HG03025 (cell line): ENCODE measurements around the gene KRTAP2-1.
"Not testable (repeated sequence)": the region's sequence is repeated elsewhere in the genome, so short reads cannot be mapped to it uniquely, and the experiment has no call there.

ENCODE experiments used
- ATAC-seq: cut with Tn5 transposase; IDR thresholded peaks from one replicate; pipeline ENCODE4 v1.9.1; 2021; ENCODE audit warnings: mild to moderate bottlenecking, moderate library complexity; ENCODE audit not compliant: unreplicated experiment, low FRiP score

KRTAP2-1 gene

GRCh38 chr17:41058741-41059140 is 11.6 kb upstream of the KRTAP2-1 start:
- no peak for ATAC-seq

DNA sequence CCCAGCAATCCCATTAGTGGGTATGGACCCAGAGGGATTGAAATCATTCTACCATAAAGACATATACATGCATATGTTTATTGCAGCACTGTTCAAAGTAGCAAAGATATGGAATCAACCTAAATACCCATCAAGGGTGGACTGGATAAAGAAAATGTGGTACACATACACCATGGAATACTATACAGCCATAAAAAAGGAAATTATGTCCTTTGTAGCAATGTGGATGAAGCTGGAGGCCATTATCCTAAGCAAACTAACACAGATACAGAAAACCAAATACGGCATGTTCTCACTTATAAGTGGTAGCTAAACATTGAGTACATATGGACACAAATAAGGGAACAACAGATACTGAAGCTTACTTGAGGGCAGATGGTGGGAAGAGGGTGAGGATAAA is 10.4 kb upstream of the KRTAP2-1 start:
- ATAC-seq: no peak

- not testable (repeated sequence) for ATAC-seq
Measured at GRCh38 chr17:41055130-41055529, 8.0 kb upstream of the KRTAP2-1 start, which contains the start of gene KRTAP2-2. KRTAP2-2 (minus strand) TSS chr17:41055230; CDS start chr17:41055211, 19 bp downstream.

GRCh38 chr17:41054556-41054955 is 7.4 kb upstream of the KRTAP2-1 start:
- ATAC-seq: not testable (repeated sequence)

DNA sequence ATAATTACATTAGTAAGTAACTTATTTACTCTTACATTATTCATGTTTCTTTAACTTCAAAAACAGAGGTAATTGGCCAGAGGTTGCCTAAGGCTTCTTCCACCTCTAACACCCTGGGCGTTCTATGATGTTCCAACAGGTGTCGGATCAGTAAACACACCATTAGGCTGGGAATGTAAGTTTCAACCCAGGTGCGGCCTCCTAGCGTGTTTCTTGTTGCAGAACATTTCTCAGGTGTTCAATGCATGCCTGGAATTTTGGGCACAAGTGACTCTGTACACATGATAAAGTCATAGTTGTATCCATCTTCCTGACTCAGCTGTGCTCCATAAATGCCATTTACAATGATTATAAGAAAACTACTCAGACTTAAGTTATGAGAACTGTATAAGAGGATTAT is 6.9 kb upstream of the KRTAP2-1 start:
- ATAC-seq: no peak

DNA sequence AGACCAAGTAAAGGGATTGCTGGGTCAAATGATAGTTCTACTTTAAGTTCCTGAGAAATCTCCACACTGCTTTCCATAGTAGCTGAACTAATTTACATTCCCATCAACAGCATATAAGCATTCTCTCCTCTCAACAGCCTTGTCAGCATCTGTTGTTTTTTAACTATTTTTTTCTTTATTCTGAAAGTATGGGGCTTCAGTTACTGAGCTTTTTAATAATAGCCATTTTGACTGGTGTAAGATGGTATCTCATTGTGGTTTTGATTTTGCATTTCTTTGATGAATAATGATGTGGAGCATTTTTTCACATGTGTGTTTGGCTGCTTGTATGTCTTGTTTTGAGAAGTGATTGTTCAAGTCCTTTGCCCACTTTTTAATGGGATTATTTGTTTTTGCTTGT is 5.5 kb upstream of the KRTAP2-1 start:
- no peak for ATAC-seq

DNA sequence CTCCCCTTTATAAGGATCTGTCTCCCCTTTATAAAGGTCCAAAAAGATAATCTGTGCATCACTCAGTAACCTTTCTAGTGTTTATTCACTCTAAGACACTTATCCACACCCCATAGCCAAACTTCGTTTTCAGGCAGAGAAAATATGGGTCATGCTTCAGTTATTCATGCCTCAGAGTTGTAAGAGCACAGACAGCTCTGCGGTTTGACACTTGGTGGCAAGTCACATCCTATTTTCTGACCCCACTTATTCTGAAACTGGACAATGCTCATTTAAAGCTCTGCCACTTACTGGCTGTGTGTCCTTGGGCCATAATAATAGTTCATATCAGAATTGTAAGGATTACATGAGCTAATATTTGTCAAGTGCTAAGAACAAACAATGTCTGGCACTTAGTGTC is 2.0 kb upstream of the KRTAP2-1 start:
- no peak for ATAC-seq

DNA sequence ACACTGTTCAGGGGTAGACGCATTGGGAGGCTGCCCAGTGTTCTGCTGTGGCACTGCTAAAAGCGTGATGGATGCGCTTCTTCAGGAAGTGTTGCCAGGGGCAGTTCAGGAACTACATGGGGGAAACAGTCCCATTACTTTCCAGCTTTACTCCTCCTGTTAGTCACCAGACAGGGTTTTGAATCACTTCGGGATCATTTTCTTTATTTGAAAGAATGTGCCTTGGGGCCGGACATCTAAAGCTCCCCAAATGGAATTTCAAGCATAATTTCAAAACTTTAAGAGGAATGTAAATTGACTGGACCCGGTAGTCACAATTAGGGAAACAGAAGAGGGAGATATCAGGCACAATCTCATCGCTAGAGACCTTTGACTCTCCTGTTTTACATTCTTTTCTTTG is 1.3 kb upstream of the KRTAP2-1 start:
- no peak for ATAC-seq

DNA sequence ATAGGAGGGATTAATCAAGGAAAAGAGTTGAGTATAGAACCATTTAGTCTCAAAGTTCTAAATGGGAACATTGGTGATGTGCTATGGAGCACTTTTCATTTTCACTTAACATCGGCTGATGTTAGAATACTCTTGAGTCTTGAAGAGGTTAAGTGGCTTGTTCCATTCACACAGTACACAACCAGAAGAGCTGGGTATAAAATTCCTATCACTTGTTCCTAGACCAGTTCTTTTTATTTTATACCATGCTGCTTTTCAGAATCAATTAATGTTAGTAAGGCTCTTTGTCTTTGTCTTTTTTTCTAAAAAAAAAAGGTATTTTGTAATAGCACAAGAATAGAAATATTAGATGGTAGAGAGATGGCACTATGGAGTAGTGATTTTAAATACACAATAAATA is 4.2 kb downstream of the KRTAP2-1 start:
- no peak for ATAC-seq

DNA sequence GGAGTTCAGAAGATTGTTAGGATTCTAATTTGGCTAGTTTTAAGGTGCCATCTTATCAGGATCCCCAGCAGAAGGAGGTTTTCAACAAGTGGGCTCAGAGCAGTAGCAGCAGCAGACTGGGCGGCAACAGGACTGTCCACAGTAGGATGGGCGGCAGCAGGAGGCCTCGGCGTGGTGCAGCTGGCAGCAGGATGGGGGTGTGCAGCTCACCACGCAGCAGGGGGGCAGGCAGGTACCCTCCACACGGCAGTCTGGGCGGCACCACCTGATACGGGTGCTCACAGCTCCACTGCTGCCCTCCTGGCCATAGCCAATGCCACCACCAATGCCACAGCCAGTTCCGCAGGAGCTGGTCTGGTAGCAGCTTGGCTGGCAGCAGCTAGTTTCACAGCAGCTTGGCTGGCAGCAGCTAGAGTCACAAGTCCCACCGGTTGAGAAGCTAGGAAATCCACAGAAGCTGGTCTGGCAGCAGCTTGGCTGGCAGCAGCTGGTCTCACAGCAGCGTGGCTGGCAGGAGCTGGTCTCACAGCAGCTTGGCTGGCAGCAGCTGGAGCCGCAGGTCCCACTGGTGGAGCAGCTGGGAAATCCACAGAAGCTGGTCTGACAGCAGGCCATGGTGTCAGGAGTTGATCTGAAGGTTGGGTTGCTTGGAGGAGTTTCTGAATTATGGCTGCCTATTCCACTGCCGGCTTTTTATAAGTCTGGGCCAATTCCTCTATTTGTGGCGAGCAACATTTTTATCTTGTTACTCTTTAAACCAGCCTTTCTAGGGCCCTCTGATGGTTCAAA is 6.1 kb downstream of the KRTAP2-1 start, which contains the start of gene KRTAP1-1:
Gene KRTAP1-1, minus strand, starts transcription at position 668 of the 789 bp plus-strand sequence. Its CDS starts 53 bp downstream, at position 615.
- ATAC-seq: not testable (repeated sequence)

DNA sequence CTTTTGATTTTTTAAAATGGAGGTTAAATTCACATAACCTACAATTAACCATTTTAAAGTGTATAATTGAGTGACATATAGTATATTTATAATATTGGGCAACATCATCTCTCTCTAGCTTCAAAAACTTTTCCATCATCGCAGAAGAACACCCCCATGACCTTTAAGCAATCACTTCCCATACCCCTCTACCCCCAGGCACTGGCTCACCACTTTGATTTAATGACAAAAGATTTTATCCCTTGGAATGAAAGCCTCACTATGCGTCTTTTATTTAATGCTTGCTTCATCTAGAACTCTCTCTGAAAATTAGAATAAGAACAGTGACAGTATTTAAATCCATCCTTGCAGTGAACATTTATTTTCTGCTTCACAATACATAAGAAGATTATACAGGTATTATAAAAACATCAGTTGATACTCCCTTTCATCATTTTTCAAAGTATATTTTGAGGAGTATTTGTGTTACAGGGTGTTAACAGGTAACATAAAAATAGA is 9.2 kb downstream of the KRTAP2-1 start:
- no peak for ATAC-seq

GRCh38 chr17:41034346-41034935 is 12.7 kb downstream of the KRTAP2-1 start, which contains the start of gene KRTAP1-3:
KRTAP1-3 (minus strand) TSS chr17:41034874; CDS start chr17:41034821, 53 bp downstream.
- ATAC-seq: not testable (repeated sequence)

GRCh38 chr17:41029633-41030245 is 17.4 kb downstream of the KRTAP2-1 start, which contains the start of gene KRTAP1-4:
KRTAP1-4 (minus strand) TSS chr17:41030195; CDS start chr17:41030078, 117 bp downstream.
- ATAC-seq: no peak

GRCh38 chr17:41026715-41027471 is 20.2 kb downstream of the KRTAP2-1 start, which contains the start of gene KRTAP1-5:
KRTAP1-5 (minus strand) TSS chr17:41027208; CDS start chr17:41027155, 53 bp downstream.
- ATAC-seq: no peak

DNA sequence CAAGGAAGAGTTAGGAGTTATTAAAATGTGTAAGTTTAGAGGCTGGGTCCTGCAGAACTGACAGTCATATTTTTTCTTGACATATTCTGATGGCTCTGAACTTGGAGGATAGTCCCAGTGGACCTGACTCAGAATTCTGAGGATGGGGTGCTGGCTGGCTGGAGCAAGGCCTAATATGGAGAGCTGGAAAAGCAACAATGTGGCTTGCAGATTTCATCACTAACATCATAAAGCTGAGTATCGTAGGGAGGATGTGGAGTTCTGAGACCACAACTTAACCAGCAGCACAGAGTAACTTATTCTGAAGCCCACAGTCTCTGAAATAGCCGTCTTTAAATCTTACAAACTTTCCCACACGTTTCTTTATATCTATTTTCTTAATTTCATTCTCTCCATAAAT is 22.4 kb downstream of the KRTAP2-1 start:
- ATAC-seq: no peak

DNA sequence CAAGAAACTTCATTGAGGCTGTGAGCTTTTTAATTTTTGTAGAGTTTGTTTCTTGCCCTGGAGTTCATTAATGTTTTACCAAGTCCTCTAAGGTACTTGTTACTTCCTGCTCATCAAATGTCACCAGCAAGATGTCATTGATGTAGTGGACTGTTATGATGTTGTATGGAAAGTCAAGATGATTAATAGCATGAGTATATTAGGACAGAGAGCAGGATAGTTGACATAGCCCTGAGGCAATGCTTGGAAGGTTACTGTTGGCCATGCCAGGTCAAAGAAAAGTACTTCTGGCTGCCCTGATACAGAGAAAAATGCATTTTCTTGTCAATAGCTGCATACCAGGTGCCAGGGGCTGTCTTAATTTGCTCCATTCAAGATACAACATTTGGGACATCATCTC is 26.8 kb downstream of the KRTAP2-1 start:
- ATAC-seq: no peak

GRCh38 chr17:41019415-41019814 is 27.7 kb downstream of the KRTAP2-1 start:
- ATAC-seq: no peak

DNA sequence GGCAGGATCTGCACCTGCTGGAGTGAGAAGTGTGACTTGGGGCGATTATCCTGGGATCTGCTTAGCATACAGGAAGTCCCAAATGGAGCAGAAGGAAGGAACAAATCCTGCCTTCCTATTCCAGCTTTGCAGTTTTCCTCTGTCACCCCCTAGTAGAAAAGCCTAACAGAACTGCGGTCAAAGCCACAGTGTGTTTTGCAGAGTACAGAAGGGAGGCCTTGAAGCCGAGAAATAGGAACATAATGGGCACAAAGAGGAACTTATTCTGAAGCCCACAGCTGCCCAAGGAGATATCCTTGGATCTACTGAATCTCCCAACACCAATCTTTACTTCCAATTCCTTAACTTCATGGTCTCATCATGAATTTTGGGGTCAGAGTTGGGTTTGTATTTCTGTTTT is 28.6 kb downstream of the KRTAP2-1 start:
- no peak for ATAC-seq

- ATAC-seq: no peak
Measured at GRCh38 chr17:41016578-41017215, 30.4 kb downstream of the KRTAP2-1 start.

GRCh38 chr17:41015454-41015853 is 31.7 kb downstream of the KRTAP2-1 start:
- ATAC-seq: no peak
